CD14-positive monocyte (primary cell): Measurements from ENCODE around the gene RPL19. TPM values are rescaled to one million over a fixed set of nuclear protein-coding genes. Genes with fewer than 3 reads are reported as not detected.

Source experiments
- DNase-seq, 3 donors: peaks; one replicate each; pipeline ENCODE4 v3.0.0-alpha.2; 2011 to 2022
- H2AFZ ChIP-seq: 2 replicates; pipeline ENCODE4 v1.6.0; 2012; ENCODE audit warnings: mild to moderate bottlenecking, low read depth, low read length, inconsistent platforms; ENCODE audit not compliant: insufficient read depth, poor library complexity, severe bottlenecking
- H3K27ac ChIP-seq, 2 donors: 1 replicate in 1 of 2; 2 replicates in 1 of 2; pipeline ENCODE4 v1.5.1; 2012 to 2013; ENCODE audit warnings: low read length in 2 of 2, control low read depth in 1 of 2, inconsistent platforms in 1 of 2, low read depth in 1 of 2, mild to moderate bottlenecking in 1 of 2
- H3K27me3 ChIP-seq, 2 donors: one replicate each; pipeline versions ENCODE4 v1.6.0 to v1.6.1; 2011 to 2013; ENCODE audit warnings: low read length in 2 of 2; ENCODE audit not compliant: control insufficient read depth in 2 of 2, insufficient read depth in 2 of 2
- H3K36me3 ChIP-seq, 2 donors: replicated peaks in 1 of 2; 1 replicate in 1 of 2; 2 replicates in 1 of 2; pipeline versions ENCODE4 v1.5.1 to v1.6.1; 2012 to 2013; ENCODE audit warnings: low read length in 2 of 2, control low read depth in 1 of 2, inconsistent platforms in 1 of 2, mild to moderate bottlenecking in 1 of 2; ENCODE audit not compliant: insufficient read depth in 2 of 2, control insufficient read depth in 1 of 2
- H3K4me1 ChIP-seq, 2 donors: 1 replicate in 1 of 2; 2 replicates in 1 of 2; pipeline versions ENCODE4 v1.5.1 to v1.6.1; 2012 to 2013; ENCODE audit warnings: low read length in 2 of 2, control low read depth in 1 of 2, inconsistent platforms in 1 of 2, mild to moderate bottlenecking in 1 of 2, moderate library complexity in 1 of 2; ENCODE audit not compliant: insufficient read depth in 2 of 2, control insufficient read depth in 1 of 2
- H3K4me2 ChIP-seq: replicated peaks from 2 replicates; pipeline ENCODE3; 2012; ENCODE audit warnings: low read length, moderate library complexity, mild to moderate bottlenecking; ENCODE audit not compliant: poor library complexity, severe bottlenecking; ENCODE audit errors: extremely low read depth
- H3K4me3 ChIP-seq, 3 experiments: fragments of 200-600 bp in 1 of 3; sonication (generic) in 1 of 3; replicated peaks in 1 of 3; 1 replicate in 2 of 3; 2 replicates in 1 of 3; pipeline ENCODE4 v1.5.1; 2011 to 2013; ENCODE audit warnings: low read length in 3 of 3, mild to moderate bottlenecking in 3 of 3, control low read depth in 2 of 3, low read depth in 2 of 3, inconsistent platforms in 1 of 3, moderate library complexity in 1 of 3
- H3K79me2 ChIP-seq: 2 replicates; pipeline ENCODE4 v1.6.0; 2012; ENCODE audit warnings: mild to moderate bottlenecking, control low read depth, inconsistent platforms, low read length, moderate library complexity; ENCODE audit not compliant: insufficient read depth
- H3K9ac ChIP-seq: 2 replicates; pipeline ENCODE4 v1.6.0; 2017; ENCODE audit warnings: low read length, mild to moderate bottlenecking; ENCODE audit not compliant: insufficient read depth, poor library complexity, severe bottlenecking
- H3K9me3 ChIP-seq, 2 donors: replicated peaks in 1 of 2; 1 replicate in 1 of 2; 2 replicates in 1 of 2; pipeline versions ENCODE4 v1.5.1 to v1.6.1; 2012 to 2013; ENCODE audit warnings: low read length in 2 of 2, control low read depth in 1 of 2; ENCODE audit not compliant: control insufficient read depth in 1 of 2, insufficient read depth in 1 of 2
- H4K20me1 ChIP-seq: 2 replicates; pipeline ENCODE4 v1.6.0; 2012; ENCODE audit warnings: mild to moderate bottlenecking, low read length, control low read depth, moderate library complexity; ENCODE audit not compliant: insufficient read depth
- H3K27ac Mint-ChIP-seq, 7 donors: one replicate each; pipeline ENCODE4 v1.8.0; 2020; ENCODE audit warnings: mild to moderate bottlenecking in 7 of 7, mixed read lengths in 7 of 7, moderate library complexity in 6 of 7, inconsistent platforms in 2 of 7
- H3K27me3 Mint-ChIP-seq, 3 donors: one replicate each; pipeline ENCODE4 v1.8.0; 2021 to 2022; ENCODE audit warnings: low read depth in 3 of 3, mild to moderate bottlenecking in 3 of 3, mixed read lengths in 3 of 3, moderate library complexity in 3 of 3, inconsistent platforms in 1 of 3
- H3K36me3 Mint-ChIP-seq, 2 donors: one replicate each; pipeline ENCODE4 v1.8.0; 2020; ENCODE audit warnings: mixed read lengths in 2 of 2, inconsistent platforms in 1 of 2, mild to moderate bottlenecking in 1 of 2
- H3K4me1 Mint-ChIP-seq: one replicate; pipeline ENCODE4 v1.8.0; 2020; ENCODE audit warnings: mild to moderate bottlenecking, mixed read lengths
- H3K4me3 Mint-ChIP-seq, 2 donors: one replicate each; pipeline ENCODE4 v1.8.0; 2020; ENCODE audit warnings: mild to moderate bottlenecking in 2 of 2, mixed read lengths in 2 of 2, moderate library complexity in 1 of 2
- H3K9me3 Mint-ChIP-seq, 7 donors: one replicate each; pipeline ENCODE4 v1.8.0; 2020 to 2022; ENCODE audit warnings: mixed read lengths in 7 of 7, mild to moderate bottlenecking in 6 of 7, moderate library complexity in 6 of 7, inconsistent platforms in 2 of 7
- WGBS: methylation state at CpG from one replicate; pipeline ENCODE4 v1.1.5; 2013; ENCODE audit warnings: missing lambda C conversion rate; ENCODE audit not compliant: insufficient coverage; 5-methylcytosine and 5-hydroxymethylcytosine counted together
- intact Hi-C, 2 donors: fragments of 100-400 bp; cut with micrococcal nuclease; formaldehyde crosslinking; loops; one replicate each; pipeline versions ENCODE4 v1.15.0 to v1.15.1; 2023
- polyA plus RNA-seq, 3 donors: library from polyadenylated mRNA; depleted of rRNA in 1 of 3; unstranded in 2 of 3; stranded (reverse) in 1 of 3; fragments of 300-500 nt in 2 of 3; fragments of >200 nt in 1 of 3; fragmentation: Illumina TruSeq in 2 of 3; gene quantifications; 1 replicate in 2 of 3; 2 replicates in 1 of 3; pipeline ENCODE4 v1.2.3, GENCODE V29; 2012 to 2021
- TF ChIP-seq, protein P1 (sequence below): fragments of 200-600 bp; IDR thresholded peaks from one replicate; pipeline ENCODE4 v1.8.0; 2022; ENCODE audit warnings: antibody characterized with exemption, mild to moderate bottlenecking

Gene RPL19
- polyA plus RNA-seq, 3 donors: 1,069 to 1,809 (median 1,232) TPM

DNA sequence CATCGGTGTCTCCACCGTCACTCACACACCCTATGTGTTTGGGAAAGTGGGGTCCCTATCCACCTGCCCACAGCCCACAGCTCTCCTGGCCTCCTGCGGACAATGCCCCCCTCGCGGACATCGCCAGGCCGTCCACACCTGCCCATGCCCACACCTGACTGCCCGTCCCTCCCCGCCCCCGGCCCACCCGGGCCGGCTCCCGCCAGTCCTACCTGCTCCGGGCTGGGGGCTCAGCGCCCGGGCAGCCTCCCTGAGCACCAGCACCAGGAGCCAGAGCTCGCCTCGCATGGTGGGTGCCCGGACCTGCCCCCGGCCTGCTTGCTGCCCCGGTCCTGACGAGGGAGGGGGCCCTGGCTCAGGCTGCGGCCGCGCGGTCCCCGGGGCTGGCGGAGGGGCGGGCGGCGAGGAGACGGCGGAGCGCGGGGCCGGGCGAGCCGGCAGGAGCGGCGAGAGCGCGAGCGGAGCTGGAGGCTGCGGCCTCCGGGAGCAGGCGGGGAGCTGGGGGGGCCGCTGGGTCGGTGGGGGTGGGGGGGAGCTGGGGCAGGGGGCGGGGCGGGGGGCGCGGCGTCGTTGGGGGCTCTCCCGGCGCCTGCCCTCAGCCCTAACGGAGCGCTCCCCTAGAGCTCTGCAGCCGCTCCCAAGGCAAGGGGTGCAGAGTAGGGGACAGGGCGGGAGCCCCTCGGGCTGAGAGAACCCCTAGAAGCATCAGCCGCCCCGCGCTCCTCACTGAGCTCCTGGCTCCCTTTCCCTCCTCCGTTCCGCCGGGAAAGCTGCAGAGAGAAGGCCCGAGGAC is 48.7 kb upstream of the RPL19 start, which contains the start of gene PLXDC1:
TSS of gene PLXDC1 (minus strand) at position 488 of the 793 bp plus-strand sequence. CDS start at position 288, 200 bp downstream.
- Mint-ChIP-seq H3K27me3 (peaks cover 45 to 53% (median 52%) of the 10 kb centered on the region in 3 donors), H3K27ac (peak within 1 kb of the TSS in 1 of 7 donors; percentile 45), H3K36me3 (peaks cover 3 to 8% of the 10 kb centered on the region in 2 donors), H3K4me3 (peak within 1 kb of the TSS; percentile 99 to 100), H3K4me1 (peaks cover 38% of the 10 kb centered on the region), H3K9me3 (peaks cover 0 to 17% (median 9%) of the 10 kb centered on the region in 7 donors)
- no peaks in the 10 kb centered on the region for H3K79me2 ChIP-seq
- H3K4me2 ChIP-seq: peak within 1 kb of the TSS; percentile 85
- TF ChIP-seq, protein P1, sequence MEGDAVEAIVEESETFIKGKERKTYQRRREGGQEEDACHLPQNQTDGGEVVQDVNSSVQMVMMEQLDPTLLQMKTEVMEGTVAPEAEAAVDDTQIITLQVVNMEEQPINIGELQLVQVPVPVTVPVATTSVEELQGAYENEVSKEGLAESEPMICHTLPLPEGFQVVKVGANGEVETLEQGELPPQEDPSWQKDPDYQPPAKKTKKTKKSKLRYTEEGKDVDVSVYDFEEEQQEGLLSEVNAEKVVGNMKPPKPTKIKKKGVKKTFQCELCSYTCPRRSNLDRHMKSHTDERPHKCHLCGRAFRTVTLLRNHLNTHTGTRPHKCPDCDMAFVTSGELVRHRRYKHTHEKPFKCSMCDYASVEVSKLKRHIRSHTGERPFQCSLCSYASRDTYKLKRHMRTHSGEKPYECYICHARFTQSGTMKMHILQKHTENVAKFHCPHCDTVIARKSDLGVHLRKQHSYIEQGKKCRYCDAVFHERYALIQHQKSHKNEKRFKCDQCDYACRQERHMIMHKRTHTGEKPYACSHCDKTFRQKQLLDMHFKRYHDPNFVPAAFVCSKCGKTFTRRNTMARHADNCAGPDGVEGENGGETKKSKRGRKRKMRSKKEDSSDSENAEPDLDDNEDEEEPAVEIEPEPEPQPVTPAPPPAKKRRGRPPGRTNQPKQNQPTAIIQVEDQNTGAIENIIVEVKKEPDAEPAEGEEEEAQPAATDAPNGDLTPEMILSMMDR: no peak
- peaks cover 32 to 44% of the 10 kb centered on the region in 2 donors for H3K4me1 ChIP-seq
- H3K4me3 ChIP-seq: peak within 1 kb of the TSS in 1 of 3 experiments; percentile 100
- peaks cover 23 to 37% of the 10 kb centered on the region in 2 donors for H3K27me3 ChIP-seq
- H2AFZ ChIP-seq: no peak within 1 kb of the TSS
- H3K9ac ChIP-seq: no peak within 1 kb of the TSS
- H3K36me3 ChIP-seq: no peaks in the 10 kb centered on the region
- intact Hi-C loops: loop anchor here (5.0 to 10.0 kb wide), 3 partner anchors 169 to 277 kb away; partner anchors contain the start of genes FBXO47 (in 1 of the 2) and LASP1 (in 1 of the 2)
- H3K27ac ChIP-seq: no peak within 1 kb of the TSS
- under 1% methylated on average over 38 of the region's 68 CpGs for WGBS
- H3K9me3 ChIP-seq: peaks cover 0 to 7% of the 10 kb centered on the region in 2 donors
- no peak for DNase-seq
- no peaks in the 10 kb centered on the region for H4K20me1 ChIP-seq

DNA sequence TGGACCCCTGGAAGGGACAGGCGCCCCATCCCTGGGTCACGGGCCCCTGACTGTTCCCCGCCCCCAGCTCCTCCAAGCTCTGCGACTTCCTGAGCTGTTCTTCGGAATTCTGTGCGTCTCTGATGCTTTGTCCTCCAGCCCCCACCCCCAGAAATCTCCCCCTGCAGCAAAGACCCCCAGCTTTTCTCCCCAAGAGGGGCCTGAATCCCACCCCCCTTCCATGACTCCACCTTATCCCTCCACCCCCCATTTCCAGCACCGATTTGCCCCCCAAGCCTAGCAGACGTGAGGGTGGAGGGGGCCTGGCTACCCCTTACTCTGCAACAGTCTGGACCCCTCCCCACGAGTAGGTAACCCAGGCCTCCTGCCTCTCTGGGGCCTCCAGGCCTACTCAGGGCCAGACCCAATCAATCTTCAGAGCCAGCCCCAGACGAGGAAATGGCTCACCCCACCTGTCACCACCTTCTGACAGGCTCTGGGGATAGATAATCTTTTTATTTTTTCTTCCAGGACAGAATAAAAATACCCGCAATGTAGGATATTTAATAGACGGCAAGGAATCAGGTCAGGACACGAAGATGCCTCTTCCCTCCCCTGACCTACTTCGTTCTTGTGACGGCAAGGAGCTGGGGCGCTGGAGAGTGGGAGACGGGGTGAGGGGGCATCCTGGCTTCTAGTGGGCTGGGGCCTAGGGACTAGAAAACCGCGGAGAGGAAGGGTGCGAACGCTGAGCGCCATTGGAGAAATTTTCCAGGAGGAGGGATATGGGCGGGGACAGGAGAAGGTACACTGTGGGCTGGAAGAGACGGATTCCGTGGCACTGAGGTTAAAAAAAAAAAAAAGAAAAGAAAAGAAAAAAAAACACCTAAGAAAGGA is 47.9 kb upstream of the RPL19 start:
- intact Hi-C loops: loop anchor here (5.0 to 10.0 kb wide), 3 partner anchors 170 to 277 kb away; partner anchors contain the start of genes FBXO47 (in 1 of the 2) and LASP1 (in 1 of the 2)

More for the DNA sequence above, 47.9 kb upstream of the RPL19 start:
- peak overlapping the region; percentile 63 for H3K9ac ChIP-seq
- no peak overlapping the region for H3K27ac ChIP-seq
- TF ChIP-seq, protein P1: no peak
- H3K4me3 ChIP-seq: peak overlapping the region in 1 of 3 experiments; percentile 100
- peak overlapping the region; percentile 90 for H2AFZ ChIP-seq
- peaks cover 0 to 17% (median 9%) of the 10 kb centered on the region in 7 donors for H3K9me3 Mint-ChIP-seq
- peak overlapping the region; percentile 99 to 100 for H3K4me3 Mint-ChIP-seq
- H3K27me3 Mint-ChIP-seq: peaks cover 43 to 50% (median 49%) of the 10 kb centered on the region in 3 donors
- H3K4me1 ChIP-seq: peaks cover 32 to 44% of the 10 kb centered on the region in 2 donors
- 6% methylated on average over 6 of the region's 25 CpGs for WGBS
- H3K9me3 ChIP-seq: peaks cover 0 to 7% of the 10 kb centered on the region in 2 donors
- peak overlapping the region in 2 of 7 donors; percentile 45 to 94 for H3K27ac Mint-ChIP-seq
- no peak for DNase-seq
- peaks cover 23 to 37% of the 10 kb centered on the region in 2 donors for H3K27me3 ChIP-seq
- peaks cover 3 to 11% of the 10 kb centered on the region in 2 donors for H3K36me3 Mint-ChIP-seq
- no peaks in the 10 kb centered on the region for H3K36me3 ChIP-seq
- peaks cover 37% of the 10 kb centered on the region for H3K4me1 Mint-ChIP-seq
- H3K4me2 ChIP-seq: peak overlapping the region; percentile 85
- no peaks in the 10 kb centered on the region for H4K20me1 ChIP-seq
- H3K79me2 ChIP-seq: no peaks in the 10 kb centered on the region
